Kidney (tissue), 14 donors: ENCODE results near the gene GNB5. TPM values are rescaled to one million over a fixed set of nuclear protein-coding genes. Genes with fewer than 3 reads are reported as not detected.

ENCODE experiments used
- DNase-seq, 5 donors: peaks; one replicate each; pipeline ENCODE4 v3.0.0-alpha.2; 2013 to 2020
- FAIRE-seq: peaks from 2 replicates; lab custom pipeline; 2012; peaks lifted over from hg19 to GRCh38; lab: Jason Lieb, UNC
- H3K27ac ChIP-seq, 2 donors: one replicate each; pipeline ENCODE4 v1.7.0; 2013; ENCODE audit warnings: low read depth in 2 of 2, low read length in 2 of 2, inconsistent platforms in 1 of 2
- H3K27me3 ChIP-seq: one replicate; pipeline ENCODE4 v1.7.1; 2013; ENCODE audit warnings: low read length, inconsistent platforms; ENCODE audit not compliant: control insufficient read depth, insufficient read depth
- H3K36me3 ChIP-seq, 3 donors: one replicate each; pipeline versions ENCODE4 v1.7.0 to v1.7.1; 2013; ENCODE audit warnings: low read length in 3 of 3, control low read depth in 1 of 3, inconsistent platforms in 1 of 3; ENCODE audit not compliant: insufficient read depth in 3 of 3, control insufficient read depth in 2 of 3
- H3K4me1 ChIP-seq, 3 donors: one replicate each; pipeline versions ENCODE4 v1.7.0 to v1.7.1; 2013; ENCODE audit warnings: low read length in 3 of 3, inconsistent platforms in 1 of 3, low read depth in 1 of 3; ENCODE audit not compliant: control insufficient read depth in 2 of 3, insufficient read depth in 2 of 3
- H3K4me3 ChIP-seq, 3 donors: one replicate each; pipeline versions ENCODE4 v1.7.0 to v1.8.1; 2013; ENCODE audit warnings: low read length in 3 of 3, control low read depth in 1 of 3, inconsistent platforms in 1 of 3
- H3K9ac ChIP-seq, 3 donors: one replicate each; pipeline versions ENCODE4 v1.7.0 to v1.7.1; 2013; ENCODE audit warnings: low read length in 3 of 3, control low read depth in 1 of 3, inconsistent platforms in 1 of 3
- H3K9me3 ChIP-seq, 3 donors: one replicate each; pipeline versions ENCODE4 v1.7.0 to v1.7.1; 2013; ENCODE audit warnings: low read length in 3 of 3, control low read depth in 1 of 3, inconsistent platforms in 1 of 3; ENCODE audit not compliant: control insufficient read depth in 2 of 3, insufficient read depth in 1 of 3
- CTCF ChIP-seq: IDR thresholded peaks from 3 replicates; pipeline ENCODE4 v1.5.1; 2012; ENCODE audit warnings: mild to moderate bottlenecking, moderate library complexity, borderline replicate concordance; ENCODE audit not compliant: insufficient read depth; ENCODE audit errors: extremely low read depth
- intact Hi-C: fragments of 100-400 bp; cut with DNase I; formaldehyde crosslinking; loops from one replicate; pipeline ENCODE4 v1.11.1; 2022
- polyA plus RNA-seq: library from polyadenylated mRNA; stranded (reverse); fragments of 350-450 nt; fragmentation: Illumina TruSeq; extraction: RNeasy Lipid Tissue Mini Kit (QIAGEN cat#74804); gene quantifications from one replicate; pipeline ENCODE4 v1.2.3, GENCODE V29; 2014; ENCODE audit warnings: low read depth, low replicate concordance; ENCODE audit not compliant: insufficient read depth
- total RNA-seq: library from RNA; stranded (reverse); fragmentation: NEBNext Ultra II Directional; extraction: Animal tissue kit (Norgen Biotek cat#: 25700); gene quantifications from one replicate; pipeline ENCODE4 v1.2.1, GENCODE V29; 2021
- donor health status: control.
- donor health status: control.
- donor health status: control.
- donor health status: control.
- donor health status: control.
- donor health status: DM: yes; HTN: yes; CAD: no.
- donor health status: Normal renal cell carcinoma (clear cell type).

Gene GNB5
- total and polyA plus RNA-seq, 2 donors from 2014 or later = 28.3 to 43.6 TPM

- no peak overlapping the region for H3K9ac ChIP-seq
- intact Hi-C loops = no loop called here
- H3K36me3 ChIP-seq = peaks cover 0 to 5% (median 0%) of the 10 kb centered on the region in 3 donors
- peak overlapping the region; percentile 59 to 74 for H3K27ac ChIP-seq
- H3K4me1 ChIP-seq = peaks cover 0 to 19% (median 10%) of the 10 kb centered on the region in 3 donors
- no peaks in the 10 kb centered on the region for H3K27me3 ChIP-seq
- FAIRE-seq (no peak), DNase-seq (no peak)
- no peak overlapping the region for H3K4me3 ChIP-seq
- no peak for TF ChIP-seq CTCF
- H3K9me3 ChIP-seq = no peaks in the 10 kb centered on the region
Measured at GRCh38 chr15:52117549-52117948, 73.6 kb downstream of the GNB5 start.

- H3K4me3 ChIP-seq = no peak overlapping the region
- intact Hi-C loops = no loop called here
- peak overlapping the region; percentile 26 to 68 for H3K27ac ChIP-seq
- peak in 2 of 5 donors; percentile 49 for DNase-seq
- H3K9me3 ChIP-seq = no peaks in the 10 kb centered on the region
- peaks cover 0 to 26% (median 10%) of the 10 kb centered on the region in 3 donors for H3K4me1 ChIP-seq
- no peaks in the 10 kb centered on the region for H3K36me3 ChIP-seq
- H3K9ac ChIP-seq = peak overlapping the region in 2 of 3 donors; percentile 10 to 14
- H3K27me3 ChIP-seq = no peaks in the 10 kb centered on the region
- peak; percentile 59 for FAIRE-seq
- no peak for TF ChIP-seq CTCF
Measured at GRCh38 chr15:52115598-52116427, 75.4 kb downstream of the GNB5 start.

GRCh38 chr15:52114261-52115055 is 76.7 kb downstream of the GNB5 start:
- TF ChIP-seq CTCF = no peak
- no peak for FAIRE-seq
- Histone ChIP-seq H3K4me3 (no peak overlapping the region), H3K4me1 (peaks cover 0 to 26% (median 10%) of the 10 kb centered on the region in 3 donors), H3K36me3 (no peaks in the 10 kb centered on the region), H3K27ac (no peak overlapping the region), H3K9ac (no peak overlapping the region), H3K27me3 (no peaks in the 10 kb centered on the region), H3K9me3 (no peaks in the 10 kb centered on the region)
- intact Hi-C loops = no loop called here
- DNase-seq = no peak
